Cardiac septum (tissue), 1 donor: ENCODE results near the gene MYH11. TPM values are rescaled to one million over a fixed set of nuclear protein-coding genes. Genes with fewer than 3 reads are reported as not detected.

Experiments
- DNase-seq: peaks from one replicate; pipeline ENCODE4 v3.0.0-alpha.2; 2020; ENCODE audit warnings: low spot score
- intact Hi-C: fragments of 100-400 bp; cut with DNase I; formaldehyde crosslinking; loops from one replicate; pipeline ENCODE4 v1.14.0; 2022
- total RNA-seq: library from RNA; stranded (reverse); fragmentation: NEBNext Ultra II Directional; extraction: Animal tissue kit (Norgen Biotek cat#: 25700); gene quantifications from one replicate; pipeline ENCODE4 v1.2.1, GENCODE V29; 2021
- donor health status: DM: no; HTN: no; CAD: no.

The MYH11 gene
- total RNA-seq, 1 donor from 2014 or later = 62.2 TPM

DNA sequence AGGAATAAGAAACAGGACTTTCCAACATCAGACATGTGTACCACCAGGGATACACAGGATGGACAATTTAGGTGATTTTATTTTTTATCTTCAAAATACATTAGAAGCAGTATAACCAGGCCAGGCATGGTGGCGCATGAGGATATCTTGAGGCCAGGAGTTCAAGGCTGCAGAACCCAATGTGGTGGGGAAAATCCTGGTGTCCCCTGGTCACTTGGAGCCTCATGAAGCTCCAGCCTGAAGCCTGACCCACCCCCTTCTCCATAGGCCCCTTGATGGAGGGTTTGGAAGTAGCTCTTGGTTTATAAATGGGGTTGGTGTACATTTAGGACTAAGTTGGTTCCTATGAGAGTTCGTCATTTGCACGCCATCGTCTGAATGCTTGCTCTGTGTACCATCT lies 88.6 kb downstream of the MYH11 start:
- no peak for DNase-seq
- intact Hi-C loops = loop anchor here (5.0 to 10.0 kb wide), 3 partner anchors 54 to 427 kb away; no protein-coding TSS in a partner anchor

DNA sequence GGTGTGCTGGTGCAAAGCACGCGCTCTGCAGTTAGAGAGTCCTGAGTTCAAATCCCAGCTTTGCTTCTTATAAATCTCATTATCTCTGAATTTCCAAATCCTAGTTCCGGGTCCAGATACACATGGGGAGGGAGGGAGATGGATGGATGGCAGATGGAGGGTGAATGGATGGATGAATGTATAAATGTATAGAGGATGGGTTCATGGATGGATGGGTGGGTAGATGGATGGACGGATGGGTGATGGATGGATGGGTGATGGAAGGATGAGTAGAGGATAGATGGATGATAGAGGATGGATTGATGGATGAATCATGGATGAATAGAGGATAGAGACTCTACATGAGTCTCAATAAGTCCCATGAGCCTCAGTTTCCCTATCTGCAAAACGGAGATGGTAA lies 89.9 kb downstream of the MYH11 start:
- intact Hi-C loops = loop anchor here (5.0 to 10.0 kb wide), 3 partner anchors 55 to 428 kb away; no protein-coding TSS in a partner anchor

DNA sequence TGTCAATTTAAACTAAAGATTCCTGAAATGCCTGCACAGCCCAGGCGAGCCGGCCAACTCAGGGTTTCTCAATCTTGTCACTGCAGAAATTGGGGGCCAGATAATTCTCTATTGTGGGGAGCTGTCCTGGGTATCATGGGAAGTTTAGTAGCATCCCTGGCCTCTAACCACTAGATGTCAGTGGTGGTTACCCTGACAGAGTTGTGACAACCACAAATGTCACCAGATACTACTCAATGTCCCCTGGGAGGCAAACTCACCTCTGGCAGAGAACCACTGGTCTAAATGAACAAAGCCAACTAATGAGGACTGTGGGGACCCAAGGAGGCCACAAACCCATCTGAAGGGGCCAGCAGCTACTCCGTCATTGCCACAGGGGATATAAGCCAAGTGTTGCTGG lies 90.9 kb downstream of the MYH11 start:
- intact Hi-C loops = loop anchor here (5.0 to 10.0 kb wide), 3 partner anchors 56 to 429 kb away; no protein-coding TSS in a partner anchor
- DNase-seq = no peak

More for the DNA sequence above, 89.9 kb downstream of the MYH11 start:
- no peak for DNase-seq

DNA sequence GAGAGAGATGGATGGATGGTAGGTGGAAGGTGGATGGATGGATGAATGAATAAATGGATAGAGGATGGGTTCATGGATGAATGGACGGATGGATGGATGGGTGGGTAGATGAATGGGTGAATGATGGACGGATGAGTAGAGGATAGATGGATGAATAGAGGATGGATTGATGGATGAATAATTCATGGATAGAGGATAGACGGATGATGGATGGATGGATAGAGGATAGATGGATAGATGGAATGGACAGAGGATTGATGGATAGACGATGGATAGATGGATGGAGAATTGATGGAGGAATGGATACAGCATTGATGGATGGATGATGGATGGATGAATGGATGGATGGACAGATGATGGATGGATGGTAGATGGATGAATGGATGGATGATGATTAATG lies 91.7 kb downstream of the MYH11 start:
- no peak for DNase-seq
- intact Hi-C loops = loop anchor here (5.0 to 10.0 kb wide), 3 partner anchors 57 to 430 kb away; no protein-coding TSS in a partner anchor

DNA sequence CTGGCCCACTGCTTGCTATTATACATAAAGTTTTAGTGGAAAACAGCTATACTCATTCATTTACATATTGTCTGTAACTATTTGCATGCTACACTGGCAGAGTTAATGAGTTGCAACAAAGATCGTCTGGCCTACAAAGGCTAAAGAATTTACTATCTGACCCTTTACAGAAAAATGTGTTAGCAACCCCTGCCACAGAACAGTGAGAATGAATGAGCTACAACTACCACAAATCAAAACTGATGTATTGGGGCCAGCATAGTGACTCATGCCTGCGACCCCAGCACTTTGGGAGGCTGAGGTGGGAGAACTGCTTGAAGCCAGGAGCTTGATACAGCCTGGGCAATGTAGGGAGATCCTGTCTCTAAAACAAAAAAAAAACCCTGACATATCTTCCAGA lies 92.7 kb downstream of the MYH11 start:
- intact Hi-C loops = loop anchor here (10.0 kb wide), 1 partner anchor 431 kb away; no protein-coding TSS in a partner anchor
- DNase-seq = no peak

DNA sequence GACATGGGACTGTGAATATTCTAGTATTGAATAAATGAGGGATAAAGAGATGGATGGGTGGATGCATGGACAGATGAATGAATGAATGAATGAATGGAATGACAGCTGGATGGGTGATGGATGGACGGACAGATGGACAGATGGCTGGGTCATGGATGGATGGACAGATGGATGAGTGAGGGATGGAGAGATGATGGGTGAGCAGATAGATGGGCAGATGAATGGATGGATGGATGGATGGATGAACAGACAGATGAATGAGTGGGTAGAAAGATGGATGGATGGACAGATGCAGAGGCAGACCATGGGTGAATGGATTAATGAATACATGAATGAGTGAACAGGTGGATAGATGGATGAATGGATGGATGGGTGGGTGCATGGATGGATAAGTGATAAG lies 96.7 kb downstream of the MYH11 start:
- intact Hi-C loops = loop anchor here (10.0 kb wide), 1 partner anchor 435 kb away; no protein-coding TSS in a partner anchor
- DNase-seq = no peak

DNA sequence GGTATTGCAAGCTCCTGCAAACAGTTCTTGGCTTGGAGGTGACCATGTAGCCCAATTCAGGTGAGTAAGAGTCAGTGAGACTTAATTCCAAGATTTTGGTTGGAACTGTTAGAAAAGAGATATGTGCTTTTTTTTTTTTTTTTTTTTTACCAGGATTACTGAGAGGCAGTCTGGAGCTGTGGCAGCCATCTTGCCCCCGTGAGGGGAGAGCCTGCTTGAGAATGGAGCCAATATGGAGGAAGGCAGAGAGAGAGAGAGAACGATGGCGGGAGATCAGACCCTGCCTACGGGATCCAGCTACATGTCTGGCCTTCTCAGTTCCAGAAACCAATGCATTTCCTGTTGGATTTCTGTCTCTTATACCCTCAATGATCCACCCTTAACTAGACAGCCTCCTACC lies 97.8 kb downstream of the MYH11 start:
- intact Hi-C loops = no loop called here
- no peak for DNase-seq

DNA sequence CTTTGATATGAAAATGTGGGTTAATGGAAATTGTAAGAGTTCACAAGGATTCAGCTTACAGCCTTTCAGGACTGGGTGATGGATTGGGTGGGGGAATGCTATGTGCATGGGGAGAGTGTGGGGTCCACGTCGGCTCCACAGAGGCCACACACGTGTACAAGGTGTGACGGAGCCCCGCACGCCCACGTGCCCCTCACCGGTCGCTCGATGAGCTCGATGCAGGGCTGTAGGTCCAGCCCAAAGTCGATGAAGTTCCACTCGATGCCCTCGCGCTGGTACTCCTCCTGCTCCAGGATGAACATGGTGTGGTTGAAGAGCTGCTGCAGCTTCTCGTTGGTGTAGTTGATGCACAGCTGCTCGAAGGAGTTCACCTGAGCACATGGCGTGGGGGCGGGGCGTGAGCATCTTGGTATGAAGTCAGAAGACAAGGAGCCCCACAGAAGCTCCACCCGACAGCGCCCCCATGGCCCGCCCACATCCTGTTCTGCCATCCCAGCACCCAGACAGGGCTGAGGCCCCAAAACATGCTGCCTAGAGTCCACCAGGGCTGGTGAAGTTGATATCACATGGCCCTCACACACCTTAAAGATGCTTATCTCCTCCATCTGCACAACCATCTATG lies 99.1 kb downstream of the MYH11 start:
- intact Hi-C loops = no loop called here
- DNase-seq = no peak

DNA sequence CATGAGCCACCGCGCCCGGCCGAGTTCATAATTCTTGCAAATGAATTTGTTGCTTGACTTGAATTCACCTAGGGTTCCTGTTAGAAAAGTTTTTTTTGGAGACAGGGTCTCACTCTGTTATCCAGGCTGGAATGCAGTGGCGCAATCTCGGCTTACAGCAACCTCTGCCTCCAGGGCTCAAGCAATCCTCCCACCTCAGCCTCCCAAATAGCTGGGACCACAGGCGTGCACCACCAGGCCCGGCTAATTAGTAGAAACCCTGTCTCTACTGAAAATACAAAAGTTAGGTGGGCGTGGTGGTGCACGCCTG lies 99.8 kb downstream of the MYH11 start:
- intact Hi-C loops = no loop called here
- DNase-seq = no peak

DNA sequence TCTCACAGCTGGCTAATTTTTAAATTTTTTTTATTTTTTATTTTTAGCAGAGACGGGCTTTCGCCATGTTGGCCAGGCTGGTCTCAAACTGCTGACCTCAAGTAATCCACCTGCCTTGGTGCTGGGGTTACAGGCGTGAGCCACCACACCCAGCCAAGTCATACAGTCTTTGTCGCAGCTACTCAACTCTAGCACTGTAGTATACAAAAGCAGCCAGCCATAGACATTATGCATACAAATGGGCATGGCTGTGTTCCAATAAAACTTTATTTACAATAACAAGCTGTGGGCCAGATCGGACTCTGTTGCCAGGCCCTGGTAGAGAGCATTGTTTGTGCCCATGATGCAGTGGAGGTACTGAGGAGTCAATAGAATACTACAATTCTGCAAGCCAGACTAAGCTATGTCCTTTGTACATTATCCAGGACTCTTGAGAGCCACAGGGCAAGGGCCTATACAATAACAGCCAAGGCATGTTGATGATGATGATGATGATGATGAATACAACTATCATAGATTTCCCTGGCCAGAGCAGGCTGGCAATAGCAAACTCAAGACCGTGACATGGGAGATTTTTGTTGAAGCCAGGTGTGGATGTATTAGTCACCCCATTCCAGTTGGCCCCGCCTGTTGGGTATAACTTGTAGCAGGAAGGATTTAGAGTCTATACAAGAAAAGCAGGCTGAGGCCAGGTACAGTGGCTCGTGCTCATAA lies 101.8 kb downstream of the MYH11 start:
- DNase-seq = no peak
- intact Hi-C loops = no loop called here

DNA sequence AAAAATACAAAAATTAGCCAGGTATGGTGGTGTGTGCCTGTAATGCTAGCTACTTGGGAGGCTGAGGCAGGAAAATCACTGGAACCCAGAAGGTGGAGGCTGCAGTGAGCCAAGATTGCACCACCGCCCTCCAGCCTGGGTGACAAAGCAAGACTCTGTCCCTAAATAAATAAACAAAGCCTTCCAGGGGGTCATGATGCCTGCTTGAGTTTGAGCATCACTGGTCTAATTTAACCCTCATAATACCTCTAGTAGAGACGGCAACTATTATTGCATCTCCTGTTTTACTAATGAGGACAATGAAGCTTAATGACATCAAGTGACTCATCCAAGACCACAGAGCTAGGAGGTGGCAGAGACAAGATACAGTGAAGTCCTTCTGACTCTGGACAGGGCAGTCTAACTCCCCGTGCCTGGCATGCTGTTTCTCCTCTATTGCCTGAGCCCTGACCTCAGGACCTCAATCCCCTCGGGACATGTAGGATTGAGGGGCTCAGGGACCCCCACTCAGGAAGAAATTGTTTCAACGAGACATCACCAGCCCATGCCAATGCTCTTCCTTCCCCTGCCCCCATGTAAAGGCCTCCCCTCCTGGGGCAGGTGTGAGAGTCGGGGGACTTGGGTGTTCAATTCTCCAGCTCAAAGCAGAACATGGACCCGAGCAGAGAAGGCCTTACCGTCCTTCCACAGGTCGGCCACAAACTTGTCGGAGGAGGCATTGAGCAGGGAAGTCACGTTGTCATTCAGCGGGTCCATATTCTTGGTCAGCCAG lies 103.9 kb downstream of the MYH11 start:
- intact Hi-C loops = no loop called here
- DNase-seq = no peak

DNA sequence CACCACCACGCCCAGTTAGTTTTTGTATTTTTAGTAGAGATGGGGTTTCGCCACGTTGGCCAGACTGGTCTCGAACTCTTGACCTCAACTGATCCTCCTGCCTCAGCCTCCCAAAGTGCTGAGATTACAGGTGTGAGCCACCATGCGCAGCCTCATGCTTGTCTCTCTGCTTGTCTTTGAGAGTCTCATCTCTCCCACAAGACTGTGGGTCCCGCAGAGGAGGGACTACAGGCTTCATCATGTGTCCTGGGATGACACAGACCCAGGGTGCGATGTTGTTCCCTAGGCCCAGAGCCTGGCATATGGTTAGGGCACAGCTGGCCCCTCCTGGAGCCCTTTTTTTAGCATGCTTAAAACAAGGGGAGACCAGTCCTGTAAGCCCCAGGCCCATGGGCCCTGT lies 104.9 kb downstream of the MYH11 start:
- intact Hi-C loops = no loop called here
- no peak for DNase-seq

DNA sequence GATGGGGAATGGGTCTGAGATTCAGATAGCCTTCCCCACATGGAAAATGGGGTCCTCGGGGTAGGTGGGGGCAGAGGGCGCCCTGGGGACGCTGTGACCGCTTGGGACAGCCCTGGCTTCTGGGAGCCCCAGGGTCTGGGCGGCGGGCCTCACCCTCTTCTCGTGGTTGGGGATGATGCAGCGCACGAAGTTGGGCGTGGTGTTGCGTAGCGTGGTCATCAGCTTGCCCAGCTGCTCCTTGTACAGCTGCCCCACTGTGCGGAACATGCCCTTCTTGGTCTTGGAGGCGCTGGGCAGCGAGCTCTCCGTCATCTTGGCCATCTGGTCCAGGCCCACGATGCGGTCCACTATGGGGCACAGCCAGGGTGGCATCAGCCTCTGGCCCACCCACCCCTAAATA lies 106.8 kb downstream of the MYH11 start:
- no peak for DNase-seq
- intact Hi-C loops = no loop called here

DNA sequence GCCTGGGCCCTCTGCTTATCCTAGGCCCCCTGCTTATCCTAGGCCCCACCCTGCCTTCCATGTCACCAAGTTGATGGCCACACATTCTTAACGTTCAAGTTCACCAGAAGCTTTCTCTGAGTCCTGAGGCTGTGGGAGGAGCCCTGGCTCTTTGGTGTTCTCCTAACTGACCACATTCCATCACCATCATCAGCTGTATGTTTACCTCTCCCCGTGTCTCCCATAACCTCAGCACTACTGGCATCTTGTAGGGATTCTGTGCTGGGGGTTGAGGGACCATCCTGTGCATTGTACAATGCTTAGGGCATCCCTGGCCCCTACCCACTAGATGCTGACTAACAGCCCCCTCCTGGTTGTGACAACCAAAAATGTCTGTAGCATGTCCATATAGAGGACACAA lies 107.5 kb downstream of the MYH11 start:
- intact Hi-C loops = no loop called here

DNA sequence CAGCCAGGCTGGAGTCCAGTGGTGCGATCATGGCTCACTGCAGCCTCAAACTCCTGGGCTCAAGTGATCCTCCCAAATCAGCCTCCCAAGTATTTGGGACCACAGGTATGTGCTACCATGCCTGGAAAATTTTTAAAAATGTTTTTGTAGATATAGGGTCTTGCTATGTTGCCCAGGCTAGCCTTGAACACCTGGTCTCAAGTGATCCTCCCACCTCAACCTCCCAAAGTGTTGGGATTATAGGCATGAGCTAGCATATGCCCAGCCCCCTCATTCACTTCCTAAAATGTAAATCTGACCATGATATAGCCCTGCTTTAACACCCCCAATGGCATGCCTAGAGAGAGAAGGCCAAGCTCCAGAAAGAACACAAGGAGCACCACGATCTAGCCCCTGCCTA lies 108.2 kb downstream of the MYH11 start:
- intact Hi-C loops = no loop called here
- no peak for DNase-seq

More for the DNA sequence above, 107.5 kb downstream of the MYH11 start:
- DNase-seq = no peak

DNA sequence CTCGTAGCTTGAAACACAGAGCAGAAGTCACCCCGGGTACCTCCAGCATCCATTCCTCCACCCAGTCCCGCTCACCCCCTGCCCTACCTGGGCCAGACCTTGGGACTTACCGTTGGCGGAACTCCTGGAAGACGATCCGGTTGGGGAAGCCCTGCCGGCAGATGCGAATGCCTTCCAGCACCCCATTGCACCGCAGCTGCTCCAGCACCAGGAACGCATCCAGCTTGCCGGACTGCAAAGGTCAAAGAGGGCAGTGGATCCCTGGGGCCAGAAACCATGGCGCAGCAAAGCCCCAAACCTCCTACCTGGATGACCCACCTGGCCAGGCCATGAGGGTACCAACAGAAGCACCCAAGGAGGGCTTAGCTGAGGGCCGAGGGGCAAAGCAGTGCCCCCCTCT lies 108.9 kb downstream of the MYH11 start:
- DNase-seq = no peak
- intact Hi-C loops = no loop called here

DNA sequence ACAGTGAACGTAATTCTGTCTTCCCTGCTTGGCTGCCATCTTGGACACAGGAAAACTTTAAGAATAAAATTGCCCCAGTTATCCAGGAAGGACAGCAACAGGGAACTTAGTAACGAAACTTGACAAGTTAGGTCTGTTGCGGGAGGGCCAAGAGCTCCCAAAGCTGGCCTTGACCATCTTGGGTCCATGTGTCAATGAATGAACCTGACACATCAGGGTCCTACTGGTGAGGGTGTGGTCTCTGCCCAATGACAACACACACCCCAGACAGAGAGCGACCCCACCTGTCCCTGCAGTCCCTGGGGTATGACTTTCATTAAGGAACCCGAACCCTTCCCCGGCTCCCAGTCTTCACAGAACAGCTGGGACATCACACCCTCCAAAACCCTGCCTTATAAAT lies 110.5 kb downstream of the MYH11 start:
- intact Hi-C loops = no loop called here
- no peak for DNase-seq

DNA sequence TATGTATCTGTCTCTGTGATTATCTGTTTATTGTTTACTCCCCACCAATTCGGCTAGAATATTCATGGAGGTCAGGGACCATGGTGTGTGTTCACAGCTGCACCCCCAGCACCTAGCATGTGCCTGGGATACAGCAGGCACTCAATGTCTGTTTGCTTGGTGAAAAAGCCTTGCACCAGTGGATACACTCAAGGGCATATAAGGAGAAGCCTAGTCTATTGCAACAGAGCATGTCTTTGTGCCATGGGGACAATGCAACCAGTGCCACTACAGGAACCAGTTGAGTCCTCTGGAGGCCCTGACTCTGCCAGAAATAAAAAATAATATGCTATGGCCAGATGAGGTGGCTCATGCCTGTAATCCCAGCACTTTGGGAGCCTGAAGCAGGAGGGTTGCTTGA lies 113.2 kb downstream of the MYH11 start:
- intact Hi-C loops = no loop called here
- no peak for DNase-seq

DNA sequence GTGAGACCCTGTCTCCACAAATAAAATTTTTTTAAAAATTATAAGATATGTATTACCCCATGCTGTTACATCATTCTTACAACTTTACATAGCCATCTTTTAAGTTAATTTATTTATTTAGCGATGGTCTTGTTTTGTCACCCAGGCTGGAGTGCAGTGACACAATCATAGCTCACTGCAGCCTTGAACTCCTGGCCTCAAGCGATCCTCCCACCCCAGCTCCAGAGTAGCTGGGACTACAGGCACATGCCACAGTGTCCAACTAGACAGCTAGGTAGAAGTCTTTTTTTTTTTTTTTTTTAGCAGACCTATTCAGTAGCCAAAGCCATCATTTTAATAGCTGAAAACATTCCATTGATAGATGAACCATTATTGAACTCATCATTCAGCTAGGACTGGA lies 114.1 kb downstream of the MYH11 start:
- no peak for DNase-seq
- intact Hi-C loops = no loop called here

DNA sequence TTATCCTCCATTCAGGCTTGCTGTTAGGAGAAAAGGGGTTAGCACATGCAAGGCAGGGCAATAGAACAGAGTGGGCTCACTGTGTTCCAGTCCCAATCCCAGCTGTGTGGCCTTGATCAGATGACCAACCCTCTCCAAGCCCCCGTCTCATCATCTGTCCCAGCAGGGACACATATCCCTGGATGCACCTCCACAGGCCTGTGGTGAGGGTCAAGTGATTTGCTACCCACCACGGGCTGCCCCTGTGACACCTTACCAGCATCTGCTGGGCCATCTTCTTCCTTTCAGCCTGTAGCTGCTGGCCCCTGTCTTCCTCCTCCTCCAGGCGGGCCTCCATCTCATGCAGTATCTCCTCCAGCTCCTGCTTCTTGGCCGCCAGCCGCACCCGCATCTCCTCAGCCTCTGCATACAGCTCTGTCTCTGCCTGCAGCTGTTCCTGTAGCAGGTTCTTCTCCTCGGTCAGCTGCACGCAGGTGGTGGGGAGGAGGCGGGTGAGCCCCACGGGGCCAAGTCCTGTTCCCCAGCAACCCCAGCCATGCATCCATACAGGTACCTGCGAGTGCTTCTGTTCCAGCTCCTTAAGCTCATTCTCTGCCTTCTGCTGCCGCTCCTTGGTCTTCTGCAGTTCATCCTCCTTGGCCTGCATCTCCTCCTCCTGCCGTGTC lies 115.5 kb downstream of the MYH11 start:
- DNase-seq = no peak
- intact Hi-C loops = no loop called here
